Lung (tissue), 16 donors: ENCODE data around the gene PSMG3. TPM values are rescaled to one million over a fixed set of nuclear protein-coding genes. Genes with fewer than 3 reads are reported as not detected.

ENCODE experiments used
- ATAC-seq: fragments of 200-7000 bp; cut with Tn5 transposase; one replicate; pipeline ENCODE4 v1.9.1; 2020; ENCODE audit warnings: moderate number of reproducible peaks; ENCODE audit not compliant: insufficient read depth, low FRiP score
- DNase-seq, 3 donors: peaks; one replicate each; pipeline ENCODE4 v3.0.0-alpha.2; 2013 to 2017
- H3K27ac ChIP-seq, 2 donors: one replicate each; pipeline ENCODE4 v1.5.1; 2013; ENCODE audit warnings: mild to moderate bottlenecking in 2 of 2, moderate library complexity in 2 of 2, control low read depth in 1 of 2, inconsistent platforms in 1 of 2, low read depth in 1 of 2, low read length in 1 of 2
- H3K27me3 ChIP-seq, 3 donors: one replicate each; pipeline ENCODE4 v1.5.1; 2013; ENCODE audit warnings: low read length in 2 of 3; ENCODE audit not compliant: control insufficient read depth in 3 of 3, insufficient read depth in 3 of 3
- H3K36me3 ChIP-seq, 4 donors: one replicate each; pipeline ENCODE4 v1.5.1; 2013; ENCODE audit warnings: low read length in 4 of 4, mild to moderate bottlenecking in 1 of 4, moderate library complexity in 1 of 4; ENCODE audit not compliant: control insufficient read depth in 4 of 4, insufficient read depth in 4 of 4
- H3K4me1 ChIP-seq, 5 donors: one replicate each; pipeline ENCODE4 v1.5.1; 2013; ENCODE audit warnings: low read length in 5 of 5, mild to moderate bottlenecking in 2 of 5, moderate library complexity in 1 of 5; ENCODE audit not compliant: control insufficient read depth in 5 of 5, insufficient read depth in 5 of 5
- H3K4me3 ChIP-seq: one replicate; pipeline ENCODE4 v1.5.1; 2013; ENCODE audit warnings: mild to moderate bottlenecking, control low read depth, moderate library complexity
- H3K9ac ChIP-seq, 2 donors: one replicate each; pipeline ENCODE4 v1.5.1; 2013; ENCODE audit warnings: low read length in 2 of 2, control low read depth in 1 of 2; ENCODE audit not compliant: insufficient read depth in 1 of 2
- H3K9me3 ChIP-seq, 4 donors: one replicate each; pipeline ENCODE4 v1.5.1; 2013; ENCODE audit warnings: low read length in 3 of 4, mild to moderate bottlenecking in 1 of 4, moderate library complexity in 1 of 4; ENCODE audit not compliant: control insufficient read depth in 4 of 4, insufficient read depth in 3 of 4
- CTCF ChIP-seq: IDR thresholded peaks from 2 replicates; pipeline ENCODE4 v1.5.1; 2012; ENCODE audit warnings: mild to moderate bottlenecking; ENCODE audit errors: control extremely low read depth, extremely low read depth
- WGBS, 2 donors: extraction: QIAGEN DNeasy Blood & Tissue Kit; methylation state at CpG; one replicate each; pipeline ENCODE4 v1.1.7; 2013; 5-methylcytosine and 5-hydroxymethylcytosine counted together
- long read RNA-seq, 5 donors: transcript quantifications; one replicate each; lab custom pipeline, GENCODE V29; 2026
- polyA plus RNA-seq, 2 donors: library from polyadenylated mRNA; stranded (reverse); fragments of 200-250 nt; gene quantifications; one replicate each; pipeline ENCODE4 v1.2.1, GENCODE V29; 2013
- total RNA-seq, 2 donors: library from RNA; depleted of rRNA in 1 of 2; stranded (reverse); fragments of >200 nt in 1 of 2; gene quantifications; one replicate each; pipeline ENCODE4 v1.2.1, GENCODE V29; 2014 to 2021
- donor health status: control.
- donor health status: control.
- donor health status: Bipolar disorder and iron deficiency.
- donor health status: healthy.
- donor health status: DM: yes; HTN: yes; CAD: no.

Gene PSMG3
- total RNA-seq (10 to 100 TPM; 10.7 to 30.9 TPM), polyA plus RNA-seq (10 to 100 TPM; 52.8 to 86.7 TPM)
- long read RNA-seq, donor 1, transcript PSMG3-203 (3 exons, 774 nt): minor isoform, 8 of 40 reads
- long read RNA-seq, donor 1, transcript PSMG3-202 (2 exons, 1,391 nt): major isoform, 27 of 40 reads
- long read RNA-seq, donor 1, partial matches to known transcripts: 5 of 40 reads
- long read RNA-seq, donor 1, other reads (novel, unspliced or antisense): 0 of 40 reads
- long read RNA-seq, donor 2, transcript PSMG3-202 (2 exons, 1,391 nt): major isoform, 20 of 28 reads
- long read RNA-seq, donor 2, partial matches to known transcripts: 6 of 28 reads
- long read RNA-seq, donor 2, other reads (novel, unspliced or antisense): 0 of 28 reads
- long read RNA-seq, donor 3, transcript PSMG3-202 (2 exons, 1,391 nt): major isoform, 11 of 14 reads
- long read RNA-seq, donor 3, partial matches to known transcripts: 0 of 14 reads
- long read RNA-seq, donor 3, other reads (novel, unspliced or antisense): 0 of 14 reads
- long read RNA-seq, donor 4, transcript PSMG3-202 (2 exons, 1,391 nt): major isoform, 15 of 31 reads
- long read RNA-seq, donor 4, partial matches to known transcripts: 14 of 31 reads
- long read RNA-seq, donor 4, other reads (novel, unspliced or antisense): 0 of 31 reads
- long read RNA-seq, donor 5, transcript PSMG3-203 (3 exons, 774 nt): minor isoform, 6 of 52 reads
- long read RNA-seq, donor 5, transcript PSMG3-202 (2 exons, 1,391 nt): major isoform, 46 of 52 reads
- long read RNA-seq, donor 5, partial matches to known transcripts: 0 of 52 reads
- long read RNA-seq, donor 5, other reads (novel, unspliced or antisense): 0 of 52 reads

GRCh38 chr7:1569833-1570632 lies at the start of gene PSMG3:
TSS of gene PSMG3 (minus strand) at chr7:1570032. CDS start at chr7:1569339, 693 bp downstream.
- TF ChIP-seq CTCF: no peak
- 0 to 1% methylated on average over 58 to 95 of the region's 95 CpGs for WGBS, 2 donors
- DNase-seq: peak; percentile 90 to 96 (median 92)
- Histone ChIP-seq H3K9ac (peak within 1 kb of the TSS; percentile 68 to 82), H3K36me3 (peaks cover 0 to 18% (median 7%) of the 10 kb centered on the region in 4 donors), H3K4me1 (peaks cover 0 to 24% (median 7%) of the 10 kb centered on the region in 5 donors), H3K9me3 (no peaks in the 10 kb centered on the region), H3K4me3 (peak within 1 kb of the TSS; percentile 94), H3K27ac (peak within 1 kb of the TSS; percentile 95 to 99), H3K27me3 (no peaks in the 10 kb centered on the region)
- peak; percentile 96 for ATAC-seq

GRCh38 chr7:1618475-1618874 lies 48.6 kb upstream of the PSMG3 start:
- Histone ChIP-seq H3K9ac (no peak overlapping the region), H3K36me3 (no peaks in the 10 kb centered on the region), H3K27me3 (no peaks in the 10 kb centered on the region), H3K4me3 (no peak overlapping the region), H3K9me3 (peaks cover 0 to 11% (median 0%) of the 10 kb centered on the region in 4 donors), H3K4me1 (no peaks in the 10 kb centered on the region), H3K27ac (no peak overlapping the region)
- ATAC-seq: no peak
- WGBS, 2 donors: 80 to 84% methylated on average over 3 of the region's 3 CpGs
- no peak for TF ChIP-seq CTCF
- DNase-seq: no peak

- Histone ChIP-seq H3K27me3 (no peaks in the 10 kb centered on the region), H3K27ac (no peak overlapping the region), H3K4me1 (no peaks in the 10 kb centered on the region), H3K36me3 (no peaks in the 10 kb centered on the region), H3K9me3 (peaks cover 0 to 11% (median 0%) of the 10 kb centered on the region in 4 donors), H3K4me3 (no peak overlapping the region), H3K9ac (no peak overlapping the region)
- 78 to 91% methylated on average over 8 of the region's 8 CpGs for WGBS, 2 donors
- no peak for ATAC-seq
- no peak for DNase-seq
- TF ChIP-seq CTCF: no peak
Measured at GRCh38 chr7:1617957-1618356, 48.1 kb upstream of the PSMG3 start.
